ENCODE results near the gene ADAMTS2. TPM values are rescaled to one million over a fixed set of nuclear protein-coding genes. Genes with fewer than 3 reads are reported as not detected.

ADAMTS2 gene
- total and polyA plus RNA-seq, 2 donors (not counting 3 experiments of a cell fraction or from before 2014, with no cell fraction given), result not detected

DNA sequence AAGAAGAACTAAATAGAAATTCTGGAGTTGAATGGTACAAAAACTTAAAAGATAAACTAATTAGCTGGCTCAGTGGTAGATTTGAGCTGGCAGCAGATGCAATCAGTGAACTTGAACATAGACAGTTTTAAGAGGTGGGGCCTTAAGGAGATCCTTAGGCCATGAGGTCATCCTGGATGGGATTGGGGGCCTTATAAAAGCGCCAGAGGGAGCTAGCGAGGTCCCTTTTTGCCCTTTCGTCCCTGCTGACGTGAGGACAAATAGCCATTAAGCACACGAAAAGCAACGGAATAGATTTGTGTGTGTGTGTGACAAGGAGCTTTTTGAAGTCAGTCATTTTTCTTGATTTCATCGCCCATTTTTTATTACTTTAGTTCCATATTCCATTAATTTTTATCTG lies 201.8 kb downstream of the ADAMTS2 start:
- ChIA-PET CTCF (no interaction called here), POLR2A (no interaction called here)
- Histone ChIP-seq H3K4me2 (ENCODE audit: insufficient read depth, low read length) (no peak overlapping the region), H4K20me1 (replicated peaks; ENCODE audit: control insufficient read depth, extremely low read depth, insufficient read depth, low read length) (no peaks in the 10 kb centered on the region), H3K9me1 (replicated peaks; ENCODE audit: control insufficient read depth, extremely low read depth, insufficient read depth, low read length) (no peaks in the 10 kb centered on the region), H3K79me2 (ENCODE audit: control insufficient read depth, insufficient read depth, low read length) (no peaks in the 10 kb centered on the region), H3K36me3 (ENCODE audit: control insufficient read depth in 2 of 2, extremely low read depth in 1 of 2, insufficient read depth in 2 of 2, low read length in 2 of 2) (no peaks in the 10 kb centered on the region), H3K4me1 (ENCODE audit: control insufficient read depth, extremely low read depth, insufficient read depth, low read length) (no peaks in the 10 kb centered on the region), H3K9ac (replicated peaks; ENCODE audit: extremely low read depth, insufficient read depth, low read length) (no peak overlapping the region), H3K4me3 (replicated peaks in 1 of 3; ENCODE audit: insufficient read depth in 1 of 3, low read depth in 1 of 3, low read length in 3 of 3) (no peak overlapping the region), H3K27me3 (ENCODE audit: control insufficient read depth in 2 of 2, insufficient read depth in 2 of 2, low read length in 2 of 2) (no peaks in the 10 kb centered on the region), H2AFZ (ENCODE audit: low read depth, low read length) (no peak overlapping the region), H3K9me3 (replicated peaks; ENCODE audit: control insufficient read depth, insufficient read depth, low read length) (no peaks in the 10 kb centered on the region), H3K27ac (ENCODE audit: insufficient read depth, low read depth, low read length) (no peak overlapping the region)
- intact Hi-C loops (cut with micrococcal nuclease) (no loop called here), dilution Hi-C loops (cut with MboI; ENCODE audit: extremely low pct_ligation_motif_present, low sequenced_read_pairs) (no loop called here)
- TF ChIP-seq, protein P1, sequence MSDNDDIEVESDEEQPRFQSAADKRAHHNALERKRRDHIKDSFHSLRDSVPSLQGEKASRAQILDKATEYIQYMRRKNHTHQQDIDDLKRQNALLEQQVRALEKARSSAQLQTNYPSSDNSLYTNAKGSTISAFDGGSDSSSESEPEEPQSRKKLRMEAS (IDR thresholded peaks at IDR 0.05; ENCODE audit: insufficient read depth, insufficient read length), result no peak
- TF ChIP-seq EZH2 (IDR thresholded peaks at IDR 0.05; ENCODE audit: borderline replicate concordance, low read depth, low read length, severe bottlenecking) (no peak), GATA2 (IDR thresholded peaks at IDR 0.05; ENCODE audit: insufficient read depth, insufficient read length, low read depth, low read length) (no peak), POLR2AphosphoS5 (IDR thresholded peaks at IDR 0.05; ENCODE audit: insufficient read depth, low read depth, low read length) (no peak), POLR2A (IDR thresholded peaks at IDR 0.05; ENCODE audit: low read depth, low read length) (no peak), FOS (IDR thresholded peaks at IDR 0.05; ENCODE audit: borderline replicate concordance, insufficient read depth, low read length) (no peak), MYC (IDR thresholded peaks at IDR 0.05; ENCODE audit: low read depth, low read length) (no peak), JUN (IDR thresholded peaks at IDR 0.05; ENCODE audit: borderline replicate concordance, insufficient read depth, insufficient read length, low read depth) (no peak)
- TF ChIP-seq, protein P2, sequence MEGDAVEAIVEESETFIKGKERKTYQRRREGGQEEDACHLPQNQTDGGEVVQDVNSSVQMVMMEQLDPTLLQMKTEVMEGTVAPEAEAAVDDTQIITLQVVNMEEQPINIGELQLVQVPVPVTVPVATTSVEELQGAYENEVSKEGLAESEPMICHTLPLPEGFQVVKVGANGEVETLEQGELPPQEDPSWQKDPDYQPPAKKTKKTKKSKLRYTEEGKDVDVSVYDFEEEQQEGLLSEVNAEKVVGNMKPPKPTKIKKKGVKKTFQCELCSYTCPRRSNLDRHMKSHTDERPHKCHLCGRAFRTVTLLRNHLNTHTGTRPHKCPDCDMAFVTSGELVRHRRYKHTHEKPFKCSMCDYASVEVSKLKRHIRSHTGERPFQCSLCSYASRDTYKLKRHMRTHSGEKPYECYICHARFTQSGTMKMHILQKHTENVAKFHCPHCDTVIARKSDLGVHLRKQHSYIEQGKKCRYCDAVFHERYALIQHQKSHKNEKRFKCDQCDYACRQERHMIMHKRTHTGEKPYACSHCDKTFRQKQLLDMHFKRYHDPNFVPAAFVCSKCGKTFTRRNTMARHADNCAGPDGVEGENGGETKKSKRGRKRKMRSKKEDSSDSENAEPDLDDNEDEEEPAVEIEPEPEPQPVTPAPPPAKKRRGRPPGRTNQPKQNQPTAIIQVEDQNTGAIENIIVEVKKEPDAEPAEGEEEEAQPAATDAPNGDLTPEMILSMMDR (IDR thresholded peaks at IDR 0.05; ENCODE audit: extremely low read depth in 1 of 2, insufficient read depth in 1 of 2, low read depth in 1 of 2, low read length in 2 of 2), result no peak
- no TSS peak for BruUV-seq (replicated peaks)
- DNase-seq (ENCODE audit: low read depth, low spot score) (no peak), FAIRE-seq (no peak)
